Fibroblast of the conjunctiva (primary cell): ENCODE measurements around the gene NFATC2.
"Not testable (repeated sequence)": the region's sequence is repeated elsewhere in the genome, so short reads cannot be mapped to it uniquely, and the experiment has no call there.

ENCODE experiments used
- DNase-seq: peaks from one replicate; pipeline ENCODE4 v3.0.0-alpha.2; 2010; ENCODE audit warnings: low read depth

The NFATC2 gene

GRCh38 chr20:51567622-51568021 lies 25.1 kb upstream of the NFATC2 start:
- no peak for DNase-seq

- no peak for DNase-seq
These were observed 24.1 kb upstream of the NFATC2 start for GRCh38 chr20:51566594-51566993.

GRCh38 chr20:51565298-51566144 lies 23.0 kb upstream of the NFATC2 start:
- no peak for DNase-seq

GRCh38 chr20:51563486-51564332 lies 21.2 kb upstream of the NFATC2 start:
- DNase-seq: peak; percentile 75

GRCh38 chr20:51563174-51563485 lies 20.6 kb upstream of the NFATC2 start:
- DNase-seq: no peak

GRCh38 chr20:51562332-51563173 lies 20.0 kb upstream of the NFATC2 start:
- DNase-seq: peak; percentile 86

GRCh38 chr20:51562027-51562331 lies 19.5 kb upstream of the NFATC2 start:
- no peak for DNase-seq

GRCh38 chr20:51560550-51561307 lies 18.2 kb upstream of the NFATC2 start:
- DNase-seq: no peak

GRCh38 chr20:51560042-51560441 lies 17.5 kb upstream of the NFATC2 start:
- no peak for DNase-seq

GRCh38 chr20:51554538-51555165 lies 12.1 kb upstream of the NFATC2 start:
- no peak for DNase-seq

- DNase-seq: no peak
These were observed 11.5 kb upstream of the NFATC2 start for GRCh38 chr20:51553897-51554486.

GRCh38 chr20:51551186-51551585 lies 8.7 kb upstream of the NFATC2 start:
- no peak for DNase-seq

- no peak for DNase-seq
These were observed 7.0 kb upstream of the NFATC2 start for GRCh38 chr20:51549474-51549873.

GRCh38 chr20:51547951-51548350 lies 5.4 kb upstream of the NFATC2 start:
- DNase-seq: no peak

GRCh38 chr20:51545515-51545914 lies 3.0 kb upstream of the NFATC2 start:
- DNase-seq: no peak

- DNase-seq: no peak
These were observed 886 bp upstream of the NFATC2 start for GRCh38 chr20:51543422-51543788.

- no peak for DNase-seq
These were observed 417 bp downstream of the NFATC2 start for GRCh38 chr20:51542033-51542570.

- DNase-seq: no peak
These were observed 1.1 kb downstream of the NFATC2 start for GRCh38 chr20:51541189-51542032.

GRCh38 chr20:51540580-51540979 lies 1.9 kb downstream of the NFATC2 start:
- DNase-seq: no peak

- not testable (repeated sequence) for DNase-seq
These were observed 2.4 kb downstream of the NFATC2 start for GRCh38 chr20:51540074-51540473.
